Measurements from ENCODE around the gene TRAPPC12.

Gene TRAPPC12

DNA sequence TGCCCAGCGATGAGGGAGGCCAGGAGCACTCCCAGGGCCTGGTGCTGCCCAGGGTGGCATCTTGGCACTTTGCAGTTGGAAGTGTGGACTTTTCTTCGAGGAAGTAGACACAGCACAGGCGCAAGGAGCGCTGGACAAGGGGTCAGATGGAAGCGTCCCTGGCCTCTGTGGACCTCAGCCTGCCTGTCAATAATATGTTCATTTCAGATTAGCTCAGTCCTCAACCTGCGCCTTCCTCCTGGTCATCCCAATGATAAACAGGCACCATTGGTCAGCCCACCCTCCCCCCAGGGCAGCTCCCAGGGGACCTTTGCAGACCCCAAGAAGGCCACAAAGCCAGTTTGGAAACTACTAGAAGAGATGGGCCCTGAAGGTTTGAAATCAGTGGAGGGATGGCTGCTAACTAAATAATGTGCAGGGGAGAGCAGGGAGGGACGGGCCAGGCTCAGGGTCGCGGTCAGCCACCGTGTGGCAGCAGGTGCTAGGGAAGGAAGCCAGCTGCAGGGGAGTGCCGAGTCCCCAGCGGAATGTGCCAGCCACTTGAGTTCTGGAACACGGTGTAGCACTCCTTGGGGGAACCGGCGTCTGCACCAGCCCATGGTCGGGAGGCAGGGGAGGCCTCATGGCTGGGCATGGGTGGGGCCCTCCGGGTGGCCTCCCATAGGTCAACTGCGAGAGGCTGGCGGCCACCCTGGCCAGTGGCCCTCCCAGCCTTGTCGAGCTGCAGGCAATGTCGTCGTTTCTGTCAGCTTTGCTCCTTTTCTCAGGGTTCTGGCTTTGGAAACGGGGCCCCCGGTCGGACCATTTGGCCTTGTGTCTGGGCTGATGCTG, 79.9 kb downstream of the TRAPPC12 start:
- no peak for DNase-seq
- Histone ChIP-seq H3K36me3 (ENCODE audit: control insufficient read depth in 1 of 2, insufficient read depth in 2 of 2, low read depth in 1 of 2, low read length in 2 of 2) (peaks cover 70 to 76% of the 10 kb centered on the region in 2 experiments), H3K9ac (ENCODE audit: low read length) (no peak overlapping the region), H2AK5ac (ENCODE audit: low read length, severe bottlenecking) (no peak overlapping the region), H4K8ac (ENCODE audit: low read length) (no peak overlapping the region), H3K23ac (ENCODE audit: low read length in 2 of 2) (no peak overlapping the region), H3K4me3 (ENCODE audit: insufficient read depth in 1 of 2, low read depth in 1 of 2, low read length in 2 of 2) (no peak overlapping the region), H4K91ac (ENCODE audit: low read length) (no peak overlapping the region), H3K27me3 (ENCODE audit: control insufficient read depth in 1 of 2, insufficient read depth in 1 of 2, low read length in 2 of 2) (no peaks in the 10 kb centered on the region), H2BK120ac (ENCODE audit: low read depth, low read length) (no peak overlapping the region), H2BK5ac (ENCODE audit: low read depth, low read length, poor library complexity, severe bottlenecking) (no peak overlapping the region), H2AFZ (ENCODE audit: low read depth, low read length) (no peak overlapping the region), H2BK12ac (ENCODE audit: low read length in 2 of 2) (no peak overlapping the region), H3K4me2 (ENCODE audit: low read length, poor library complexity, severe bottlenecking) (no peak overlapping the region), H2BK15ac (ENCODE audit: low read depth, poor library complexity, severe bottlenecking) (no peak overlapping the region), H3K27ac (ENCODE audit: low read length, poor library complexity, severe bottlenecking) (no peak overlapping the region), H3K9me3 (ENCODE audit: control insufficient read depth, low read length) (no peaks in the 10 kb centered on the region), H3K4me1 (ENCODE audit: control insufficient read depth, insufficient read depth, low read depth, low read length) (peaks cover 4% of the 10 kb centered on the region), H3K14ac (ENCODE audit: low read length in 2 of 2) (no peak overlapping the region), H3K18ac (ENCODE audit: low read depth in 1 of 2, low read length in 2 of 2) (no peak overlapping the region), H3K79me1 (replicated peaks; ENCODE audit: low read length, poor library complexity, severe bottlenecking) (peaks cover 13% of the 10 kb centered on the region), H3K4ac (ENCODE audit: low read depth in 1 of 2, low read length in 2 of 2) (no peak overlapping the region)
- WGBS: 95% methylated on average over 22 of the region's 25 CpGs

DNA sequence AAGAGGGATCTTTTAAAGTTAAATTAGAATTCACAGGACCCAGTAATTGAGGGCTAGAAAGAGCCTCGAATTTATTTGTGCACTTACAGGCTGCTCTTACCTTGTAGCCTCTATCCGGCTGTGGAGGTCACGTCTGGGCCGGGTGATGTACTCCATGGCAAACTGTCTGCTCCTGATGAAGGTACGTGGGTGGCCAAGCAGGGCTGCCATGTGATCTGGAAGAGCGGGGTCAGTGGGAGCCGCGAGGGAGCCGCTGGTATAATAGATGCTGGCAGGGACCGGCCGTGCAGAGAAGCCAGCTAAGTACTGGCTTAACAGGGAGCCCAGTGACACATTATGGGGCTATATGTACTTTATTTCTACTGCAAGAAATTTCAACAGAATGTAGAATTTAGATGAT, 80.7 kb downstream of the TRAPPC12 start:
- Histone ChIP-seq H2AFZ (ENCODE audit: low read depth, low read length) (no peak overlapping the region), H3K79me1 (replicated peaks; ENCODE audit: low read length, poor library complexity, severe bottlenecking) (peaks cover 8% of the 10 kb centered on the region), H3K27ac (ENCODE audit: low read length, poor library complexity, severe bottlenecking) (no peak overlapping the region), H4K91ac (ENCODE audit: low read length) (no peak overlapping the region), H3K4me1 (ENCODE audit: control insufficient read depth, insufficient read depth, low read depth, low read length) (peaks cover 8% of the 10 kb centered on the region), H3K4me2 (ENCODE audit: low read length, poor library complexity, severe bottlenecking) (no peak overlapping the region), H3K23ac (ENCODE audit: low read length in 2 of 2) (no peak overlapping the region), H3K9ac (ENCODE audit: low read length) (no peak overlapping the region), H3K36me3 (ENCODE audit: control insufficient read depth in 1 of 2, insufficient read depth in 2 of 2, low read depth in 1 of 2, low read length in 2 of 2) (peaks cover 70 to 80% of the 10 kb centered on the region in 2 experiments), H3K9me3 (ENCODE audit: control insufficient read depth, low read length) (no peaks in the 10 kb centered on the region), H3K4ac (ENCODE audit: low read depth in 1 of 2, low read length in 2 of 2) (no peak overlapping the region), H2BK5ac (ENCODE audit: low read depth, low read length, poor library complexity, severe bottlenecking) (no peak overlapping the region), H2AK5ac (ENCODE audit: low read length, severe bottlenecking) (no peak overlapping the region), H3K4me3 (ENCODE audit: insufficient read depth in 1 of 2, low read depth in 1 of 2, low read length in 2 of 2) (no peak overlapping the region), H2BK15ac (ENCODE audit: low read depth, poor library complexity, severe bottlenecking) (no peak overlapping the region), H3K18ac (ENCODE audit: low read depth in 1 of 2, low read length in 2 of 2) (no peak overlapping the region), H3K27me3 (ENCODE audit: control insufficient read depth in 1 of 2, insufficient read depth in 1 of 2, low read length in 2 of 2) (no peaks in the 10 kb centered on the region), H2BK120ac (ENCODE audit: low read depth, low read length) (no peak overlapping the region), H2BK12ac (ENCODE audit: low read length in 2 of 2) (no peak overlapping the region), H4K8ac (ENCODE audit: low read length) (no peak overlapping the region), H3K14ac (ENCODE audit: low read length in 2 of 2) (no peak overlapping the region)
- 97% methylated on average over 9 of the region's 11 CpGs for WGBS
- no peak for DNase-seq

DNA sequence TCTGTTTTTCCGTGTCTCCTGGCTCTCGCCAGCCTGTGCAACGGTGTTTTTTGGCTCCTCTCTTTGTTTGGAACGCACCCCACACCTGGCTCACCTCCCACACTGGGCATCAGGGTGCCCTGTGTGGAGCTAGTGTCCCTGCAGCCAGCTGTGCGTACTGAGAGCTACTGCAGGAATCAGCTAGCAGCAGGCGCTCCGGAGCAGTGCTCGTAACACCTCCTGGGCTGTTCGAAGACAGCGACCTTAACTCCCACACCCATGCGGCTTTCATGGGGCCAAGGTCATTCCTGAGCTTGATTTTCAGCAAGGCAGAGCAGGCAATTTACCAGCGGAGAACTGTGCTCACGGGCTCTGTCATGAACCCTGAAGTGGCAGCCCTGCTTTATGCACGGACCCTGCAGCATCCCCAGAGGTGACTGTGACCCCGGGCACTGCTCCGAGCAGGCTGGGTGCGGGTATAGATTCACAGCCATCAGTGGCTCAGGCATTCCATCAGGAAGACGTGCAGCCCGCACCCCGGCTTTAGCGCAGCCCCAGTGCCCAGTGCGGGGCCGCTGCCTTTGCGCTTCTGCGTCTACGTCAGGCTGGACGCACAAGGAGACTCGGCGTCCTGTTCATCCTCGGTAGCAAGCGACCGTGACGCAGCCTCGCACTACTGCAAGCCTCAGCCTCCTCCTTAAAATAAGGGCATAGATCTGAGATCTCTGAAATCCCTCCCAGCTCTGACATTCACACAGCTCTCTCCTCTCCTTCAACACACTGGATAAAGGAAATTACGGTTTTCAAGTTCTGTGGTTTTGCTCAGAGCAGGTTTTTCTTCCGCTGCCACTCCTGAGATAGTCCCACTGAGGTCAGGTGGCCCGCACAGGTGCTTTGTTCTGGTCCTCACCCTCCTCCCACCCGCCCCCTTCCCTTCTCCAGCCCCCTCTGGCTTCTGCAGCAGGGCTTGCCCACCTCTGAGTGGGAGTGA, 81.6 kb downstream of the TRAPPC12 start:
- Histone ChIP-seq H2AFZ (ENCODE audit: low read depth, low read length) (no peak overlapping the region), H3K14ac (ENCODE audit: low read length in 2 of 2) (no peak overlapping the region), H3K4me3 (ENCODE audit: insufficient read depth in 1 of 2, low read depth in 1 of 2, low read length in 2 of 2) (no peak overlapping the region), H3K4me2 (ENCODE audit: low read length, poor library complexity, severe bottlenecking) (no peak overlapping the region), H2BK5ac (ENCODE audit: low read depth, low read length, poor library complexity, severe bottlenecking) (no peak overlapping the region), H2BK120ac (ENCODE audit: low read depth, low read length) (no peak overlapping the region), H3K36me3 (ENCODE audit: control insufficient read depth in 1 of 2, insufficient read depth in 2 of 2, low read depth in 1 of 2, low read length in 2 of 2) (peaks cover 72 to 73% of the 10 kb centered on the region in 2 experiments), H2BK12ac (ENCODE audit: low read length in 2 of 2) (no peak overlapping the region), H3K9ac (ENCODE audit: low read length) (no peak overlapping the region), H3K79me1 (replicated peaks; ENCODE audit: low read length, poor library complexity, severe bottlenecking) (peaks cover 7% of the 10 kb centered on the region), H4K8ac (ENCODE audit: low read length) (no peak overlapping the region), H3K27ac (ENCODE audit: low read length, poor library complexity, severe bottlenecking) (no peak overlapping the region), H3K18ac (ENCODE audit: low read depth in 1 of 2, low read length in 2 of 2) (no peak overlapping the region), H3K4me1 (ENCODE audit: control insufficient read depth, insufficient read depth, low read depth, low read length) (peaks cover 15% of the 10 kb centered on the region), H3K9me3 (ENCODE audit: control insufficient read depth, low read length) (no peaks in the 10 kb centered on the region), H3K27me3 (ENCODE audit: control insufficient read depth in 1 of 2, insufficient read depth in 1 of 2, low read length in 2 of 2) (no peaks in the 10 kb centered on the region), H3K23ac (ENCODE audit: low read length in 2 of 2) (no peak overlapping the region), H4K91ac (ENCODE audit: low read length) (no peak overlapping the region), H2AK5ac (ENCODE audit: low read length, severe bottlenecking) (no peak overlapping the region), H3K4ac (ENCODE audit: low read depth in 1 of 2, low read length in 2 of 2) (no peak overlapping the region), H2BK15ac (ENCODE audit: low read depth, poor library complexity, severe bottlenecking) (no peak overlapping the region)
- no peak for DNase-seq
- 96% methylated on average over 37 of the region's 38 CpGs for WGBS

Measured in mesenchymal stem cell (in vitro differentiated cells and primary cell).